ENCODE measurements around the gene ZMYM3.

DNA sequence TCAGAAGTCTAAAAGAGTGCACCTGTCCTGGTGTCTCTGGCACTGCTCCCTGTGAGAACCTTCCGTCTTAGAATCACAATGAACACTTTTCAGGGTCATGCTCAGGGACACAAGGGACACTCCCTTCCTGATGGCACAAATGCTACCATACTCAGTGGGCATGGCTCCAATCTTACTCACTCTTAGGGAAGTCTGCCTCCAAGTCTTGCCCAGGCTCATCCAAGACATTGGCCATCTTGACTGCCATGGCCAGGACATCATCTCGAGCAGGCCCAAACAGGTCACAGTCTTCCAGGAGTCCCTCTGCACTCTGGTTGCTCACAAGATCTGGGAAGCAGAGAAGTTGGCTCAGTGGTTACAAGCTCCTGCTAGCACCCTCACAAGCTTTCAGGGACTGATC is 8.8 kb downstream of the ZMYM3 start:
- TF ChIP-seq CTCF (IDR thresholded peaks at IDR 0.05), result no peak
- TF ChIP-seq POLR2A (IDR thresholded peaks at IDR 0.05), result no peak

All from right lobe of liver (tissue), 4 donors.